HepG2 (cell line): ENCODE measurements around the gene ATP6V0A1. TPM values are rescaled to one million over a fixed set of nuclear protein-coding genes. Genes with fewer than 3 reads are reported as not detected.
A peak's percentile ranks its signal among the peaks of the same experiment; 100 is the strongest.

Source experiments
- ASH2L ChIP-seq: fragments of 300-600, 200-600 bp; sonication (generic); IDR thresholded peaks from 2 replicates; pipeline ENCODE4 v1.7.0; 2017; ENCODE audit warnings: low read depth, mild to moderate bottlenecking, moderate library complexity, mixed read lengths, low read length; ENCODE audit not compliant: insufficient read length
- CHD4 ChIP-seq: fragments of 200-600 bp; sonication (generic); IDR thresholded peaks from 2 replicates; pipeline ENCODE4 v1.7.0; 2017; ENCODE audit warnings: mild to moderate bottlenecking, low read length, borderline replicate concordance
- FIP1L1 ChIP-seq: fragments of 200-400 bp; formaldehyde crosslinking; IDR thresholded peaks from 2 replicates; pipeline ENCODE4 v1.6.1; 2018; ENCODE audit warnings: low read depth, mild to moderate bottlenecking, low read length, moderate library complexity, borderline replicate concordance; ENCODE audit not compliant: insufficient read depth
- HNRNPUL1 ChIP-seq: fragments of 200-400 bp; formaldehyde crosslinking; IDR thresholded peaks from 2 replicates; pipeline ENCODE4 v1.6.1; 2017; ENCODE audit warnings: low read depth, mild to moderate bottlenecking, low read length, moderate library complexity
- MAF1 ChIP-seq: sonication (generic); formaldehyde crosslinking; IDR thresholded peaks from 2 replicates; pipeline ENCODE4 v1.5.0; 2020; ENCODE audit warnings: missing genetic modification reagents, borderline replicate concordance
- MAFF ChIP-seq: IDR thresholded peaks from 2 replicates; pipeline ENCODE4 v1.6.1; 2011; ENCODE audit warnings: low read depth, low read length, improper control_type of control experiment
- NAIF1 ChIP-seq: sonication (generic); formaldehyde crosslinking; IDR thresholded peaks from 2 replicates; pipeline ENCODE4 v1.5.0; 2020; ENCODE audit warnings: mild to moderate bottlenecking, missing genetic modification reagents, borderline replicate concordance
- NFATC3 ChIP-seq: sonication (generic); formaldehyde crosslinking; IDR thresholded peaks from 2 replicates; pipeline ENCODE4 v1.5.1; 2020; ENCODE audit warnings: mild to moderate bottlenecking, missing genetic modification reagents
- NFE2 ChIP-seq: sonication (generic); formaldehyde crosslinking; IDR thresholded peaks from 2 replicates; pipeline ENCODE4 v1.4.0; 2020; ENCODE audit warnings: missing genetic modification reagents
- ZBTB7B ChIP-seq: sonication (generic); formaldehyde crosslinking; IDR thresholded peaks from 2 replicates; pipeline ENCODE4 v1.4.0; 2020; ENCODE audit warnings: missing genetic modification reagents
- ZNF33B ChIP-seq: sonication (generic); formaldehyde crosslinking; IDR thresholded peaks from 2 replicates; pipeline ENCODE4 v1.5.1; 2020; ENCODE audit warnings: mild to moderate bottlenecking, missing genetic modification reagents
- ZNF670 ChIP-seq: sonication (generic); formaldehyde crosslinking; IDR thresholded peaks from 2 replicates; pipeline ENCODE4 v1.8.0; 2022; ENCODE audit warnings: mild to moderate bottlenecking, missing genetic modification reagents, borderline replicate concordance
- ZNF737 ChIP-seq: sonication (generic); formaldehyde crosslinking; IDR thresholded peaks from 2 replicates; pipeline ENCODE4 v1.5.0; 2020; ENCODE audit warnings: missing genetic modification reagents, mild to moderate bottlenecking, borderline replicate concordance
- ZNF766 ChIP-seq: sonication (generic); formaldehyde crosslinking; IDR thresholded peaks from 2 replicates; pipeline ENCODE4 v1.5.0; 2020; ENCODE audit warnings: missing genetic modification reagents, borderline replicate concordance
- ZNF792 ChIP-seq: IDR thresholded peaks from 2 replicates; pipeline ENCODE4 v1.6.1; 2016
- ZSCAN30 ChIP-seq: sonication (generic); formaldehyde crosslinking; IDR thresholded peaks from 2 replicates; pipeline ENCODE4 v1.5.0; 2020; ENCODE audit warnings: mild to moderate bottlenecking, missing genetic modification reagents
- polyA plus RNA-seq, 8 experiments: library from polyadenylated mRNA; depleted of rRNA in 3 of 8; stranded (reverse) in 7 of 8; unstranded in 1 of 8; fragments of >200 nt; fragmentation: Illumina TruSeq in 4 of 8; extraction: Trizol in 4 of 8; gene quantifications; 2 replicates each; pipeline versions ENCODE4 v1.2.1 to v1.2.3, GENCODE V29; 2011 to 2016; ENCODE audit warnings: low read depth in 4 of 8, missing spikeins in 1 of 8, mixed read lengths in 1 of 8; ENCODE audit not compliant: insufficient read depth in 1 of 8
- total RNA-seq, 5 experiments: library from RNA; depleted of rRNA; stranded (reverse); fragments of >200 nt; fragmentation: Illumina TruSeq; extraction: Trizol; gene quantifications; 2 replicates each; pipeline ENCODE4 v1.2.3, GENCODE V29; 2016; ENCODE audit warnings: low read depth in 1 of 5
- TF ChIP-seq, protein P1 (sequence below): sonication (generic); formaldehyde crosslinking; IDR thresholded peaks from 2 replicates; pipeline ENCODE4 v1.4.0; 2020; ENCODE audit warnings: missing genetic modification reagents
- TF ChIP-seq, protein P2 (sequence below), 2 experiments: sonication (generic) in 1 of 2; formaldehyde crosslinking in 1 of 2; IDR thresholded peaks; 2 replicates each; pipeline versions ENCODE4 v1.4.0 to v1.6.1; 2016 to 2020; ENCODE audit warnings: borderline replicate concordance in 1 of 2, low read depth in 1 of 2, mild to moderate bottlenecking in 1 of 2, missing genetic modification reagents in 1 of 2

Gene ATP6V0A1
- total and polyA plus RNA-seq, 2 of the 13 experiments (the other 11 are each of a cell fraction or from before 2014, with no cell fraction given): 27.9 to 54.1 TPM

DNA sequence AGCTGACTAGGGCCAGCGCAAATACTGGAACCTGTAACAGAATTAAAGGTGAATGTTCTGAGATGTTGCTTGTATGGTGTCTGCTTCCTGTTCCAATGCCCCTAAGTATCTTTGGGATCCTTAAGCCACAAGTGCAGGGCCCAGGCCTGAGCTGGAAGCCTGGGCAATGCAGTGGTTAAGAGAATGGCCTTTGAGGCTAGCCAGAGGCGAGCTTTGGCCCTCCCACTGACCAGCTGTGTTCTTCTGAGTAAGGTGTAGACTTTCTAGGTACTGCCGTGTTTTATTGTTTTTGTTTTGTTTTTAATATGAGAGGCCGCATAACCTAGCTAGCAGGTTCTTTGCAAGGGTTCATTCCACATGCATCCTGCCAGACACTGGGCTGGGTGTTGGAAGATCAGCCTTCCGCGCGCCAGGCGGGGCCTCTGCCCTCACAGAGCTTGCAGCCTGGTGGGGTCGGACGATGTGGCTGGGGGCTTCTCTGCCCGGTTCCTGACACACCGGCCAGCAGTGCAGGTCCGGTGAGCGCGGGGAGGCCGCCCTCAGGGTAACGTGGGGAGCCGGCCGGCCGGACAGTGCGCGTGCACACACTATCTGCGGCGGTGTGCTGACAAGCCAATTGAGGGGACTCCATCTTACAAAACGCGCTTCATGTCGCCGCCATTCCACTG, 107.7 kb downstream of the ATP6V0A1 start (continued):
- TF ChIP-seq ASH2L: no peak
- TF ChIP-seq MAFF: no peak
- peak; percentile 86; the same call in 1 of the 2 replicates for TF ChIP-seq FIP1L1
- TF ChIP-seq ZNF737 (CRISPR knock-in tag): 0 out of 2 replicates have a peak, but pooled peaks have one; percentile 40
- no peak for TF ChIP-seq ZBTB7B
- TF ChIP-seq ZNF766 (CRISPR knock-in tag): peak; percentile 26; the same call in 1 of the 2 replicates
- 0 out of 2 replicates have a peak, but pooled peaks have one; percentile 49 for TF ChIP-seq CHD4
- TF ChIP-seq NAIF1 (CRISPR knock-in tag): 0 out of 2 replicates have a peak, but pooled peaks have one; percentile 48
- 0 out of 2 replicates have a peak, but pooled peaks have one; percentile 4 for TF ChIP-seq ZNF33B (CRISPR knock-in tag)
- no peak for TF ChIP-seq HNRNPUL1
- TF ChIP-seq ZNF792 (CRISPR knock-in tag): no peak
- TF ChIP-seq, protein P1, sequence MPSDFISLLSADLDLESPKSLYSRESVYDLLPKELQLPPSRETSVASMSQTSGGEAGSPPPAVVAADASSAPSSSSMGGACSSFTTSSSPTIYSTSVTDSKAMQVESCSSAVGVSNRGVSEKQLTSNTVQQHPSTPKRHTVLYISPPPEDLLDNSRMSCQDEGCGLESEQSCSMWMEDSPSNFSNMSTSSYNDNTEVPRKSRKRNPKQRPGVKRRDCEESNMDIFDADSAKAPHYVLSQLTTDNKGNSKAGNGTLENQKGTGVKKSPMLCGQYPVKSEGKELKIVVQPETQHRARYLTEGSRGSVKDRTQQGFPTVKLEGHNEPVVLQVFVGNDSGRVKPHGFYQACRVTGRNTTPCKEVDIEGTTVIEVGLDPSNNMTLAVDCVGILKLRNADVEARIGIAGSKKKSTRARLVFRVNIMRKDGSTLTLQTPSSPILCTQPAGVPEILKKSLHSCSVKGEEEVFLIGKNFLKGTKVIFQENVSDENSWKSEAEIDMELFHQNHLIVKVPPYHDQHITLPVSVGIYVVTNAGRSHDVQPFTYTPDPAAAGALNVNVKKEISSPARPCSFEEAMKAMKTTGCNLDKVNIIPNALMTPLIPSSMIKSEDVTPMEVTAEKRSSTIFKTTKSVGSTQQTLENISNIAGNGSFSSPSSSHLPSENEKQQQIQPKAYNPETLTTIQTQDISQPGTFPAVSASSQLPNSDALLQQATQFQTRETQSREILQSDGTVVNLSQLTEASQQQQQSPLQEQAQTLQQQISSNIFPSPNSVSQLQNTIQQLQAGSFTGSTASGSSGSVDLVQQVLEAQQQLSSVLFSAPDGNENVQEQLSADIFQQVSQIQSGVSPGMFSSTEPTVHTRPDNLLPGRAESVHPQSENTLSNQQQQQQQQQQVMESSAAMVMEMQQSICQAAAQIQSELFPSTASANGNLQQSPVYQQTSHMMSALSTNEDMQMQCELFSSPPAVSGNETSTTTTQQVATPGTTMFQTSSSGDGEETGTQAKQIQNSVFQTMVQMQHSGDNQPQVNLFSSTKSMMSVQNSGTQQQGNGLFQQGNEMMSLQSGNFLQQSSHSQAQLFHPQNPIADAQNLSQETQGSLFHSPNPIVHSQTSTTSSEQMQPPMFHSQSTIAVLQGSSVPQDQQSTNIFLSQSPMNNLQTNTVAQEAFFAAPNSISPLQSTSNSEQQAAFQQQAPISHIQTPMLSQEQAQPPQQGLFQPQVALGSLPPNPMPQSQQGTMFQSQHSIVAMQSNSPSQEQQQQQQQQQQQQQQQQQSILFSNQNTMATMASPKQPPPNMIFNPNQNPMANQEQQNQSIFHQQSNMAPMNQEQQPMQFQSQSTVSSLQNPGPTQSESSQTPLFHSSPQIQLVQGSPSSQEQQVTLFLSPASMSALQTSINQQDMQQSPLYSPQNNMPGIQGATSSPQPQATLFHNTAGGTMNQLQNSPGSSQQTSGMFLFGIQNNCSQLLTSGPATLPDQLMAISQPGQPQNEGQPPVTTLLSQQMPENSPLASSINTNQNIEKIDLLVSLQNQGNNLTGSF (CRISPR knock-in tag): 0 out of 2 replicates have a peak, but pooled peaks have one; percentile 53
- no peak for TF ChIP-seq MAF1 (CRISPR knock-in tag)
- TF ChIP-seq NFATC3 (CRISPR knock-in tag): no peak
- peak; percentile 15; the same call in 1 of the 2 replicates for TF ChIP-seq ZNF670
- TF ChIP-seq NFE2 (CRISPR knock-in tag): no peak
- TF ChIP-seq, protein P2, sequence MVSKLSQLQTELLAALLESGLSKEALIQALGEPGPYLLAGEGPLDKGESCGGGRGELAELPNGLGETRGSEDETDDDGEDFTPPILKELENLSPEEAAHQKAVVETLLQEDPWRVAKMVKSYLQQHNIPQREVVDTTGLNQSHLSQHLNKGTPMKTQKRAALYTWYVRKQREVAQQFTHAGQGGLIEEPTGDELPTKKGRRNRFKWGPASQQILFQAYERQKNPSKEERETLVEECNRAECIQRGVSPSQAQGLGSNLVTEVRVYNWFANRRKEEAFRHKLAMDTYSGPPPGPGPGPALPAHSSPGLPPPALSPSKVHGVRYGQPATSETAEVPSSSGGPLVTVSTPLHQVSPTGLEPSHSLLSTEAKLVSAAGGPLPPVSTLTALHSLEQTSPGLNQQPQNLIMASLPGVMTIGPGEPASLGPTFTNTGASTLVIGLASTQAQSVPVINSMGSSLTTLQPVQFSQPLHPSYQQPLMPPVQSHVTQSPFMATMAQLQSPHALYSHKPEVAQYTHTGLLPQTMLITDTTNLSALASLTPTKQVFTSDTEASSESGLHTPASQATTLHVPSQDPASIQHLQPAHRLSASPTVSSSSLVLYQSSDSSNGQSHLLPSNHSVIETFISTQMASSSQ (IDR thresholded peaks at IDR 0.05; ENCODE audit: low read depth): no peak
- TF ChIP-seq, protein P2 (CRISPR knock-in tag; IDR thresholded peaks at IDR 0.05; ENCODE audit: borderline replicate concordance): no peak
- no peak for TF ChIP-seq ZSCAN30 (CRISPR knock-in tag)
